Thoracic aorta (tissue), 2 donors: ENCODE data around the gene SAPCD1. TPM values are rescaled to one million over a fixed set of nuclear protein-coding genes. Genes with fewer than 3 reads are reported as not detected.

ENCODE experiments used
- ATAC-seq: fragments of 150-250 bp; one replicate; pipeline ENCODE4 v1.8.0; 2017; ENCODE audit warnings: low read depth; ENCODE audit not compliant: insufficient number of reproducible peaks, low FRiP score
- DNase-seq: peaks from one replicate; pipeline ENCODE4 v3.0.0-alpha.2; 2020; ENCODE audit warnings: low spot score
- H3K27ac ChIP-seq, 2 donors: fragments of 200-600 bp; sonication (generic); 1 replicate in 1 of 2; 2 replicates in 1 of 2; pipeline ENCODE4 v1.5.1; 2016; ENCODE audit warnings: mild to moderate bottlenecking in 2 of 2, moderate library complexity in 2 of 2
- H3K27me3 ChIP-seq: fragments of 200-600 bp; sonication (generic); replicated peaks from 2 replicates; pipeline ENCODE4 v1.6.0; 2016; ENCODE audit warnings: mild to moderate bottlenecking; ENCODE audit not compliant: insufficient read depth
- H3K36me3 ChIP-seq: fragments of 200-600 bp; sonication (generic); one replicate; pipeline ENCODE4 v1.5.1; 2016
- H3K4me1 ChIP-seq, 2 donors: fragments of 200-600 bp; sonication (generic); 1 replicate in 1 of 2; 2 replicates in 1 of 2; pipeline versions ENCODE4 v1.5.1 to v1.6.0; 2016; ENCODE audit warnings: low read depth in 2 of 2, mild to moderate bottlenecking in 1 of 2; ENCODE audit not compliant: control insufficient read depth in 1 of 2
- H3K4me3 ChIP-seq: fragments of 200-600 bp; sonication (generic); 2 replicates; pipeline ENCODE4 v1.5.1; 2016; ENCODE audit warnings: mild to moderate bottlenecking
- H3K9me3 ChIP-seq: fragments of 200-600 bp; sonication (generic); 2 replicates; pipeline ENCODE4 v1.5.1; 2016
- CTCF ChIP-seq: fragments of 200-600 bp; sonication (generic); IDR thresholded peaks from one replicate; pipeline ENCODE4 v1.5.1; 2019; ENCODE audit warnings: antibody characterized with exemption
- total RNA-seq, 2 donors: library from RNA; depleted of rRNA; stranded (reverse); fragments of >200 nt; gene quantifications; one replicate each; pipeline versions ENCODE4 v1.1.0 to v1.2.3, GENCODE V29; 2016

The SAPCD1 gene
- total RNA-seq, 2 donors from 2014 or later: 13.3 TPM; not detected in 1

DNA sequence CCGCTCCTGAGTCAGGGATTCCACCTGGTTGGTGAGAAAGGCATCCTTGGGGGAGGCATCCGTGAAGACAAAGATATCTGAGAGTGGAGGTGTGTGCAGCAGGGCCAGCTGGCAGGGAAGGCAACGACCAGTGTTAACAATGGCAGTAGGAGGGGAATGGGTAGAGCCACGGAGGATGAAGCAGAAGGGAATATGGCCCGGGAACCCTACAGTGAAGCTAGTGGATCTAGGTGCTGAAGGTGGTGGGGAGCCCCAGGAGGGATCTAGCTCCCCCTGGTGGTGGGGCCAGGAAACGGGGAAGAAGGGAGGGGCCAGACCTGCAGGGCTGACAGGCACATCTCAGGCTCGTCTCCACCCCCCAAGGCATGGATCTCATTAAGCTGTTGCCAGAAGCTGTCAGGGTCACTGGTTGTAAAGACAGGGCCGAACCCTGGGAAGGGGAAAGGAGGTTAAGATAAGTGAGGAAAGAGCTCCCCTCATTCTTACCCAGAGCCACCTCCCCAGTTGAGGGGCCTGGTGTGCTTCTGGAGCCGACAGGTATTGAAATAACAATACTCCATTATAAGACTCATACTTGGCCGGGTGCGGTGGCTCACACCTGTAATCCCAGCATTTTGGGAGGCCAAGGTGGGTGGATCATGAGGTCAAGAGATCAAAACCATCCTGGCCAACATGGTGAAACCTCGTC is 7.4 kb downstream of the SAPCD1 start:
- no peaks in the 10 kb centered on the region for H3K9me3 ChIP-seq
- H3K4me1 ChIP-seq: peaks cover 2 to 8% of the 10 kb centered on the region in 2 donors
- no peaks in the 10 kb centered on the region for H3K36me3 ChIP-seq
- H3K27me3 ChIP-seq: no peaks in the 10 kb centered on the region
- TF ChIP-seq CTCF: peak; percentile 52
- DNase-seq: no peak
- no peak overlapping the region for H3K4me3 ChIP-seq
- no peak overlapping the region for H3K27ac ChIP-seq
- ATAC-seq: no peak

DNA sequence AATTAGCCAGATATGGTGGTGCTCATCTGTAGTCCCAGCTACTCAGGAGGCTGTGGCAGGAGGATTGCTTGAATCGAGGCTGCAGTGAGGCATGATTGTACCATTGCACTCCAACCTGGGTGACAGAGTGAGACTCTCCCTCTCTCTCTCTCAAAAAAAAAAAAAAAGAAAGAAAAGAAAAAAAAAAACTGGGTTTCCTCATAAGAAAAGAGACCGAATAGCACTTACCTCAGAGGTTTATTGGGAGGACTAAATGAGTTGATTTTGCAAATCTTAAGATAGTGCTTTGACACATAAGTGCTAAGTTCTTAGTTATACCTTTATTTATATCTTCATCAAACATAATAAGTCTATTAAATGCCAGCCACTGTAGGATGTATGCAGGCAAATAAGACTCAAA is 8.4 kb downstream of the SAPCD1 start:
- DNase-seq (no peak), ATAC-seq (no peak)
- no peak for TF ChIP-seq CTCF
- H3K36me3 ChIP-seq: no peaks in the 10 kb centered on the region
- peaks cover 2 to 7% of the 10 kb centered on the region in 2 donors for H3K4me1 ChIP-seq
- no peaks in the 10 kb centered on the region for H3K9me3 ChIP-seq
- no peaks in the 10 kb centered on the region for H3K27me3 ChIP-seq
- no peak overlapping the region for H3K27ac ChIP-seq
- no peak overlapping the region for H3K4me3 ChIP-seq

DNA sequence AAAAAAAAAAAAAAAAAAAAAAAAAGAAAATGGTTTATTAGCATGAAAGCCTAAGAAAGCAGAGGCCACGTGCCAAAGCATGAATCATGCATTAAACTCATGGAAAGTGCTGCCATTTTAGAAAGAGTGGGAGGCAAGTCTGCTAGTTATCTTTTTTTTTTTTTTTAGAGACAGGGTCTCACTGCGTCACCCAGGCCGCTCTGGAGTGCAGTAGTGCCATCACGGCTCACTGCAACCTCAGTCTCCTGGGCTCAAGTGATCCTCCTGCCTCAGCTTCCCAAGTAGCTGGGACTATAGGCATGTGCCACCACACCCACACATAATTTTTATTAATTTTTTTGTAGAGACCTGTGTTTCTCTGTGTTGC is 9.5 kb downstream of the SAPCD1 start:
- no peak for DNase-seq
- Histone ChIP-seq H3K27ac (no peak overlapping the region), H3K4me3 (no peak overlapping the region), H3K9me3 (no peaks in the 10 kb centered on the region), H3K36me3 (no peaks in the 10 kb centered on the region), H3K4me1 (peaks cover 2 to 5% of the 10 kb centered on the region in 2 donors), H3K27me3 (no peaks in the 10 kb centered on the region)
- ATAC-seq: no peak
- TF ChIP-seq CTCF: no peak

DNA sequence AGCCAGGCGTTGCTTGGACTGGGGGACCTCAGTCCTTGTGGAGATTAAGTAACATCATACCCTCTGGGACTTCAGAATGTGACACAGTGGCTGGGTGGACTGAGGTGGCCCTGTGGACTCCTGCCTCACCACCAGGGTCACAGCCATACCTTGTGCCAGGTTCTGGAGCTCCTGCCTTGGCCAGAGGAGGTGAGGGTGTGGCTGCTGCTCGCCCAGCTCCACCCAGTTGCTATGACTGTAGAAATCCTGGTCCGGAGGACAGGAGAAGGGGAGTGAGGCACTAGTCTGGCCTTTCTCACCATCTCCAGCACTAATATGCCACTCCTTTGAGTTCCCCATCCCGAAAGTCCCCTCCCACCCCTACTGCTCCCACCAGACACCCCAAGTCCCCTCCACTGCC is 12.7 kb downstream of the SAPCD1 start:
- ATAC-seq (no peak), DNase-seq (no peak)
- Histone ChIP-seq H3K4me3 (no peak overlapping the region), H3K27ac (no peak overlapping the region), H3K9me3 (no peaks in the 10 kb centered on the region), H3K36me3 (peaks cover 5% of the 10 kb centered on the region), H3K27me3 (no peaks in the 10 kb centered on the region), H3K4me1 (peaks cover 6 to 9% of the 10 kb centered on the region in 2 donors)
- TF ChIP-seq CTCF: no peak

DNA sequence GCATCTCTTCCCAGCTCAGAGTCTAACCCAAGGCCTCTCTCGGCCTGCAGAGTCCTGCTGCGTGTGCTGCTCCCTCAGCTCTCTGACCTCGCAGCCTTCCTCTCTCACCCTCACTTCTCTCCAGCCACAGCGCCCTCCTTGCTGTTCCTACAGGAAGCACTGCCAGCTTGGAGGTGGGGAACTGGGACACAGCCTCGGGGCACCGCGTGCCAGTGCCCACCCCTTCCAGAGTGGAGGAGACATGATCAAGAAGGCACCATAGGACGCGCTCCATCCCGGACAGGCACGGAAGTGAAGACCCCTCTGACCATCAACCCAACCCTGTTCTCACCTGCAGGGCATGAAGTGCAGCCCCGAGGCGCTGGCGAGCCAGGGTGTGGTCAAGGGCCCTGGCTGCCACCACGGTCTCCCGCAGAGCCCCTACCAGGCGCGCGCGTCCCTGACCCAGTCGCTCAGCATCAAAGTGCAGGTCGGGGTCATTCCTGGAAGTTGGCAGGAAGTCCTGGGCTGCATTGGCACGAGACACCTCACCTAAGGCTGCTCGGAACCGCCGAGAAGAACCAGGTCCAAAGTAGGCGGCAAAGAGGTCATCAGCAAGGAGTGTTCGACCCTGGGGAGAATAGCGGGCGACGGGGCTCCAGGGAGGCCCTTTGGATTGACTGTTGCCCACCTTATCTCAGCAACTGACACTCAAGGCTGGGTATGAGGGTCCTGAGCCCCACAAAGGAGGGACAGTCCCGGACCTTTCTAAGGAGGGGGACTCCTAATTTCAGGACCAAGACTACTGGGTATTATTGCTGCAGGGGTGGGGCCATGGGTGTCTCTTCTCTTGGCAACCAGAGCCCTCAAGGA is 13.4 kb downstream of the SAPCD1 start:
- DNase-seq (no peak), ATAC-seq (no peak)
- no peaks in the 10 kb centered on the region for H3K27me3 ChIP-seq
- peaks cover 12% of the 10 kb centered on the region for H3K36me3 ChIP-seq
- no peaks in the 10 kb centered on the region for H3K9me3 ChIP-seq
- peaks cover 6 to 9% of the 10 kb centered on the region in 2 donors for H3K4me1 ChIP-seq
- no peak for TF ChIP-seq CTCF
- H3K27ac ChIP-seq: no peak overlapping the region
- no peak overlapping the region for H3K4me3 ChIP-seq
